ENCODE results near the gene LIME1.
"Not testable (repeated sequence)": the region's sequence is repeated elsewhere in the genome, so short reads cannot be mapped to it uniquely, and the experiment has no call there.

Gene LIME1

DNA sequence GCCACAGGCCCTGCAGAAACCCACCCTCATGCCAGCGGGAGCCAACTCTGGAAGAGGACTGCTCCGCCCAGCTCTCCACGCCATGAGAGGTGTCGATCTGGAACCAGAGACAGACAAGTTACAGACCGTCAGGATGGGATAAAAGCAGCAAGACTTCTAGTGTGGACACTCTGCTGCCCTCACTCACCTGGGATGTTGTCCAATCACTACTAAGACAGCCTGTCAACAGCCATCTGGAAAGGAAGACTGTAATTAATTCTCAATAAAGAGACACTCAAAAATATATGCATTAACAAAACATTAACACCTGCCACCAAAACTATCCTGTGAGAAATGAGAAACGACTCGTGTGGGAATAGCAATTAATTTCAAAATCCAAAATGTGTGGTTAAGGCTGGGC is 31.4 kb downstream of the LIME1 start:
- FAIRE-seq: no peak
- no peak for TF ChIP-seq PAX5 (IDR thresholded peaks at IDR 0.05; ENCODE audit: insufficient read depth, low read length, severe bottlenecking)
- DNase-seq (ENCODE audit: insufficient read length, low spot score): no peak

DNA sequence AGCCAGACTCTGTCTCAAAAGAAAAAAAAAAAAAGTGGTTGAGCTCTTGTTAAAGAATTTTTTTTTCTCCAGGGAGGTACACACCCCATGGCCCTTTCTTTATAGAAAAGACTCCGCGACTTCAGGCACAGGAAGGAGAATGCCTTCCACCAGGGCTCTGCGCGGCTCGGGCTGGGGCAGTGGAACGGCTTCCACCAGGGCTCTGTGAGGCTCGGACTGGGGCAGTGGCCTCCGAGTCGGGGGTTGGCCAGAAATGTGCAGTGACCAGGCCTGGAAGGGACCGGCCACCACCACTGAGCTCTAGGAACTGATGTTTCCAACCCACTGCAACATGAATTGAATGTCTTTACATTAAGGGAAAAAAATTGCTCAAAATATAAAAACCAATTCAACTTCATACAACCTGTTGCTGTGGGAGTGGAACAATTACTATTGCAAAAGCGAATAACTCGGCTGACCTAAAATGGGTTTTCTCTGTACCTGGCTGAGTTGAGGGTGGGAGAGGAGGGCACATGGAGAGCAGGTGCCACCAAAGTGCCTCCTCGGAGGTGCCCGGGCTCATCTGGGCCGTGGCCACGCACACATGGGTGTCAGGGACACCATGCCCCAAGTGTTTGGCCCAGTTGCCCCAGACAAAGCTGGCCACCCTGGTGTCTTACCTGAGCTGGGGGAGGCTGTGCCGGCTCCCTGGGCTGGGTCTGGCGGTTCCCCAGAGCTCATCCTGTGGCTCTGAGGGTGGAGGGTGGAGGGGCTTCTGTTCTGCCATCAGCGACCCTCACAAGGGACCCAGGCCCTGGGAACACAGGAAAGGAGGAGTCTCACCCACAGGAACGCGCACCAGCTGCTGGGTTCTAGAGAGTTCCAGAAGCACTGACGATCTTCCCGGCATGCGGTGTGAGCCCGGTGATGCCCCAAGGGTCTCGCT is 32.4 kb downstream of the LIME1 start:
- FAIRE-seq (no peak), DNase-seq (ENCODE audit: insufficient read length, low spot score) (no peak)
- TF ChIP-seq POU2F2 (IDR thresholded peaks at IDR 0.05; ENCODE audit: low read depth, low read length): no peak
- TF ChIP-seq POLR2AphosphoS5 (IDR thresholded peaks at IDR 0.05; ENCODE audit: low read depth, low read length): no peak
- no peak for TF ChIP-seq TAF1 (IDR thresholded peaks at IDR 0.05; ENCODE audit: low read depth, low read length)
- TF ChIP-seq SPI1 (IDR thresholded peaks at IDR 0.05; ENCODE audit: low read depth, low read length): no peak
- TF ChIP-seq POLR2A (IDR thresholded peaks at IDR 0.05; ENCODE audit: low read depth, low read length): no peak

DNA sequence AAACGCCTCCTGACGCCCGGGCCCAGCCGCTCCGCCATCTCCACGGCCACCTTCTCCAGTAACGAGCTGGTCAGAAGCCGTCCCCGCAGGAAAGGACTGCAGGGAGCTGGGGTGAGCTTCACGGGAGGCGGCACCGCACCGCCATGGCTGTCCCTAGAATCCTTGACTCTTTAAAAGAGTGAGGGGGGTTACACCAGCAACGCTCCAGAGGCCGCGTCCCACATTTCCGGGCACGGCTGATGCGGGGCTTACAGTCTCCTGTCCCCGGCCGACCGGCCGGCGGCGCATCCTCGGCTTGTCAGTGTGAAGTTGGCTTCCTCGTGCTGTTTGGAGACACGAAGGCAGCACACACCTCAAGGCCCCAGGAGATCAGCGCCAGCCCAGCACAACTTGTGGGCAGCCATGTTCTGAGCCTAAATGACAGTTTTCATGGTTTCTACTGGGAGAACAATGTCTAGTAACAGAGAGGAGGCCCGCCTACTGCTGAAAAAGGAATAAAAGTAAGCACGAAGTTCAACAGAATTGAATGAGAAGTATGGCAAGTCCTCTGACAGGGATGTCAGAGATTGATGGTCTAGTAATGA is 33.5 kb downstream of the LIME1 start:
- no peak for TF ChIP-seq TAF1 (IDR thresholded peaks at IDR 0.05; ENCODE audit: low read depth, low read length)
- TF ChIP-seq PAX5 (IDR thresholded peaks at IDR 0.05; ENCODE audit: insufficient read depth, low read length, severe bottlenecking): no peak
- DNase-seq (ENCODE audit: insufficient read length, low spot score): no peak
- FAIRE-seq: no peak

DNA sequence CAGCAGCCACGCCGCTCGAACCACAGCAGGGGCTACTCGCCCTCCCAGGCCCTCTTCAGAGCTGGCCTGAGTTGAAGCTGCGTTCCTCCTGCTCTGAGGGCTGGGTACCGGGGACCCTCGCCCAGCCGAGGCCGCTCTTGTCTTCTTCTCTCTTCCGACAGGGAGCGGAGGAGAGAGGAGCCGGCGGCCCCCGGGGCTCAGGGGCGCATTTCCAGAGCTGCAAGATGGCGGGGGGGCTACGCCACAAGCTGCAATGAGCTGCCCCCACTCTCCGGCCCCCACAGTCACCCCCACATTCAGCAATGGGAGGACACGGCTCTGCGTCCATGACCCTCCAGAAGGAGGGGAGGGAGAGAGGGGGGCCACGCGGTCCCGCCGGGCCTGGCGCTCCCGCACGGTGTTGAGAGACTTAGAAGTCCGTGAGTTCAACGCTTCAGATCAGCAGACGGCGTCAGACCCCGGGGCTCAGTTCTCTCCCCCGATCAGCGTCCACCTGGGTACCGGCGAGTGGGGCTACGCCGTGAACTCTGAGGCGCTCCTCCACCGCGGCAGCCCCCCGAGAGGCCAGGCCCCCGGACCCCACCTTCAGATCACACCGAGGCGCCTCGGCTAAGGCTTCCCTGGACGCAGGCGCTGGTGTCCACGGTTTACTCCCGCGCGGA is 34.7 kb downstream of the LIME1 start:
- TF ChIP-seq TAF1 (IDR thresholded peaks at IDR 0.05; ENCODE audit: low read depth, low read length) (no peak), PAX5 (IDR thresholded peaks at IDR 0.05; ENCODE audit: insufficient read depth, low read length, severe bottlenecking) (no peak), POLR2AphosphoS5 (IDR thresholded peaks at IDR 0.05; ENCODE audit: low read depth, low read length) (no peak), SPI1 (IDR thresholded peaks at IDR 0.05; ENCODE audit: low read depth, low read length) (no peak), POU2F2 (IDR thresholded peaks at IDR 0.05; ENCODE audit: low read depth, low read length) (no peak), POLR2A (IDR thresholded peaks at IDR 0.05; ENCODE audit: low read depth, low read length) (no peak)
- FAIRE-seq (no peak), DNase-seq (ENCODE audit: insufficient read length, low spot score) (no peak)

DNA sequence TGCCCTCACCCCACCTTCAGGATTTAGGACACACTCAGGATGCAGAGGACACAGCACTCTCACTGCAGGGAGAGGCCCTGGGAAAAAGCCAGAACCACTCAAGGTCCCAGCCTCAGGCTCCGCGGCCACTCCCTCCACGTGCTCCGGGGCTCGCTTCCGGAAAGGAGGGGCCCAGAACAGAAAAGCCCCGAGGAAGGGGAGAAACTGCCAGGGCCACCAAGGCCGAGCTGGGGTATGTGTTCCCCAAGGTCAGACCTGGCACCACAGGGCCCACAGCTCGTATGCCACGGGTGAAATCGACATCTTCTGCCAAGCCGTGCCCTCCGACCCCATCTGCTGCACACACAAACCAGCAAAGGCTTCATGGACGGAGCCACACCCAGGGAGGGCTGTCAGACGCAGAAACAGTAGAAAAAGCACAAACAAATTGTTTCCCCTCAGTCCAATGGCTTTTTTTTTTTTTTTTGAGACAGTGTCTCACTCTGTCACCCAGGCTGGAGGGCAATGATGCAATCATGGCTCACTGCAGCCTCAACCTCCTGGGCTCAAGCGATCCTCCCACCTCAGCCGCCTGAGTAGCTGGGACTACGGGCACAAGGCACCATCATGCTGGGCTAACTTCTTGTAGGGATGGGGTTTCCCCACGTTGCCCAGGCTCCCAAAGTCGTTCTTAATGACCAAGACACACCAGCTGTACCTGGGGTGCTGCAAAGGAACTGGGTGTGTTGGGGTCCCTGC is 36.5 kb downstream of the LIME1 start:
- DNase-seq (ENCODE audit: insufficient read length, low spot score) (no peak), FAIRE-seq (no peak)
- no peak for TF ChIP-seq PAX5 (IDR thresholded peaks at IDR 0.05; ENCODE audit: insufficient read depth, low read length, severe bottlenecking)
- no peak for TF ChIP-seq POLR2AphosphoS5 (IDR thresholded peaks at IDR 0.05; ENCODE audit: low read depth, low read length)
- TF ChIP-seq SPI1 (IDR thresholded peaks at IDR 0.05; ENCODE audit: low read depth, low read length): no peak
- TF ChIP-seq POLR2A (IDR thresholded peaks at IDR 0.05; ENCODE audit: low read depth, low read length): no peak
- no peak for TF ChIP-seq TAF1 (IDR thresholded peaks at IDR 0.05; ENCODE audit: low read depth, low read length)
- no peak for TF ChIP-seq POU2F2 (IDR thresholded peaks at IDR 0.05; ENCODE audit: low read depth, low read length)

DNA sequence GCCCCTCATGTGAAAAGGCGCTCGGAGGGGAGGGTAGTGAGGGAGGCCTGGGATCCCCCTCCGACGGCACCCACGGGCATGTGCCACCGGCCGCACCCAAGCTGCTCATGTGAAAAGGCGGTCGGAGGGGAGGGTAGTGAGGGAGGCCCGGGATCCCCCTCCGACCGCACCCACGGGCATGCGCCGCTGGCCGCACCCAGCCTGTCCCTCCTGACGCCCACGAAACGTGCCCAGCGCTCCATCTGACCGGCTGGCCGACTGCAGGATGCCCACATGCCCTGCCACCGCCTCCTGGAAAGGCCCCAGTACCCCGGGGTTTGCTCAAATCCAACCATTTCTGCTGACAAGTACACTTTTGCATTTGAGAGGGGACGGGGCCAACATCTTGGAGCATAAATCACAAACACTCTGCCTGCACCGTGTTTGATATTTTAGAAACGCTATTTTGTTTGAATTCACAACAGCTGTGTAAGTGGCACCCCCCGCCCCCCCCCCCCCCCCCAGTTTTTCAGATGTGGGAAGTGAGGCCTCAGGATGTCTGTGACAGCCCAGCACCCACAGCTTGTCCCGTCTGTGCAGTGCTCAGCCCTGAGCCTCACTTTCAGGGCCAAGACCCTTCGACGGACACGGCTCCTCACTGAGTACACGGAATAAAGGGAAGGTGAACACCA is 37.2 kb downstream of the LIME1 start:
- TF ChIP-seq PAX5 (IDR thresholded peaks at IDR 0.05; ENCODE audit: insufficient read depth, low read length, severe bottlenecking) (no peak), POLR2AphosphoS5 (IDR thresholded peaks at IDR 0.05; ENCODE audit: low read depth, low read length) (no peak)
- FAIRE-seq: no peak
- no peak for DNase-seq (ENCODE audit: insufficient read length, low spot score)

DNA sequence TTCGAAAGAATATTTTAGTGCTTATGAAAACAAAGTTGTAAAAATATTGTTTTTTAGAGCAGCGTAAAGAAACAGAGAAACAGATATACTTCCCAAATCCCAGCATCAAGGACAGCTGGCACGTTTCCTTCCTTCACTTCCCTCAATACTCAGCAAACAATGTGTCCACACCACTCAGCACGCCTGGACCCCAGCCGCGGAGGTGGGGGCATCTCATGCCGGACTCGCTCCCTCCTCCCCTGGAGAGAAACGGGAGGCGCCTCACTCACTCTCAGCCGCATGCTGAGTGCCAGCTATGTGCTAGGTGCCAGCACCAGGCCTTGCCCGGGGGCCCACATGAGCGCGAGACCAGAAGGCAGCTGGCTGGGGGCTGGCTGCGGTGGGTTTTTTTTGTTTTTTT is 37.8 kb downstream of the LIME1 start:
- FAIRE-seq: no peak
- no peak for TF ChIP-seq SPI1 (IDR thresholded peaks at IDR 0.05; ENCODE audit: low read depth, low read length)

DNA sequence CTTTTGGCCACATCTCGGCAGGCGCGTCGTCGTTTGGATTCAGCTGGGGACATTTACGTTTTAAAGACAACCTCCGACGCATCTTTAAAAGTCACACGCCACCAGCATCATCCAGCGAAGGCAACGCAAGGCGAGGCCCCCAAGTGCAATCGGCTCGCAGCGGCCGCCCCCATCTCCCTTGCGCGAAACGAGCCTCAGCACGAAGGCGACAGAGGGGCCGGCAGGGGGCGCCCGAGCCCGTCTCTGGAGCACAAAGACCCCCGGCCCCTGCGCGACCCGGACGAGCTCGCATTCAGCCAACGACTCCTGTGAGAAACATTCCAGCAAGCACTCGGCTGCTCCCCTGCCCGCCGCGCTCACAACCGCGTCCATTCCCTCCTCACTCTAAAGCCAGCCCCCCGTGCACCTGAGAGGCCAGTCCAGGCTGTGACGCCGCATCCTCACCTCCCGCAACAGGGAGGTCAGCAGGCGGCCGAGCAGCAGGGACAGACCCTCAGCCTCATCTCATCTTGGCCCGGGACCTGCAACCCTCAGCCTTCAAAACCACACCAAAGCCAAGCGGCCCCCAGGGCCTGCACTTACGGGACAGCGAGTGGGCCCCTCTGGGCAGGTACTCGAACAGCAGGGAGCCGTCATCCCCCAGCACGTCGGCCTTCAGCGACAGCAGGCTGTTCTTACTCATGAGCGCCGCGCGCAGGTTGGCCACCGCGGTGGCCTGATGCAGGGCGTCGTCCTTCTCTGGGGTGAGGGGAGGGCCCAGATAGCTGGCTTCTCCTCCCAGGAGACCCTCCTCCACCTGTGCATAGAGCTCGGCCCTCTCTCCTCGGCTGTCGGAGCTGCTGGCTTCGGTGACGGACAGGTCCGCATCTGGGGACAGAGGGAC is 38.9 kb downstream of the LIME1 start:
- FAIRE-seq: no peak

More for the DNA sequence above, 37.8 kb downstream of the LIME1 start:
- DNase-seq (ENCODE audit: insufficient read length, low spot score): no peak

DNA sequence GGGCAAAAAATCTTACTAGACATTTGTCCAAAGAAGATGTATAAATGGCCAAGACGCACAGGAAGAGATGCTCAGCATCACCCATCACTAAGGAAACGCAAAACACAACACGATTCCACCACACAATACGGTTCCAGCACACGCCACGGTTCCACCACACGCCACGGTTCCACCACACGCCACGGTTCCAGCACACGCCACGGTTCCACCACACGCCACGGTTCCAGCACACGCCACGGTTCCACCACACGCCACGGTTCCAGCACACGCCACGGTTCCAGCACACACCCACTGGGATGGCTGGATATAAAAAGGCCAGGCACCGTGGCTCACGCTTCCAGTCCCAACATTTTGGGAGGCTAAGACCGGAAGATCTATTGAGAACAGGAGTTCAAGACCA is 40.4 kb downstream of the LIME1 start:
- FAIRE-seq; DNase-seq (ENCODE audit: insufficient read length, low spot score): not testable (repeated sequence)

More for the DNA sequence above, 38.9 kb downstream of the LIME1 start:
- DNase-seq (ENCODE audit: insufficient read length, low spot score): no peak
- TF ChIP-seq PAX5 (IDR thresholded peaks at IDR 0.05; ENCODE audit: insufficient read depth, low read length, severe bottlenecking) (no peak), SPI1 (IDR thresholded peaks at IDR 0.05; ENCODE audit: low read depth, low read length) (no peak), POU2F2 (IDR thresholded peaks at IDR 0.05; ENCODE audit: low read depth, low read length) (no peak), POLR2A (IDR thresholded peaks at IDR 0.05; ENCODE audit: low read depth, low read length) (no peak), POLR2AphosphoS5 (IDR thresholded peaks at IDR 0.05; ENCODE audit: low read depth, low read length) (no peak), TAF1 (IDR thresholded peaks at IDR 0.05; ENCODE audit: low read depth, low read length) (no peak)

Measured in GM12891 (cell line).